Bone marrow (tissue), 2 donors: ENCODE measurements around the gene KPNA3.
A peak's percentile ranks its signal among the peaks of the same experiment; 100 is the strongest.
"Not testable (repeated sequence)": the region's sequence is repeated elsewhere in the genome, so short reads cannot be mapped to it uniquely, and the experiment has no call there.

Experiments used
- DNase-seq, 2 donors: peaks; one replicate each; lab custom pipeline; 2025; lab: John Stamatoyannopoulos, UW

The KPNA3 gene

GRCh38 chr13:49807681-49808080 is 15.2 kb upstream of the KPNA3 start:
- DNase-seq, result no peak

DNA sequence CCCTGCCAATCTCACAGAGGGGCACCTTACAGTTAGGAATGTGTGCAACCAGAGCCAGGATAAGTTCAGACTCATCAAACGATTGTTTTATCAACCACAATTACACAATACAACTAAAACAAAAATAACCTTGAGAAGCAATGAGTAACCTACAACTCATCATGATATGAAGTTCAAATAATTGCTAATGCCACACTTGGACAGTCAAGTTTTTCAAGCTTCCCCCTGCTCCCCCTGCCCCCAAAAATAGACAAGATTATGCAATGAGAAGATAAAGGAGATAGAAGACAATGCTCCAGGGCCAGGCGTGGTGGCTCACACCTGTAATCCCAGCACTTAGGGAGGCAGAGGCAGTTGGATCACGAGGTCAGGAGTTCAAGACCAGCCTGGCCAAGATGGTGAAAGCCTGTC is 13.6 kb upstream of the KPNA3 start:
- no peak for DNase-seq

DNA sequence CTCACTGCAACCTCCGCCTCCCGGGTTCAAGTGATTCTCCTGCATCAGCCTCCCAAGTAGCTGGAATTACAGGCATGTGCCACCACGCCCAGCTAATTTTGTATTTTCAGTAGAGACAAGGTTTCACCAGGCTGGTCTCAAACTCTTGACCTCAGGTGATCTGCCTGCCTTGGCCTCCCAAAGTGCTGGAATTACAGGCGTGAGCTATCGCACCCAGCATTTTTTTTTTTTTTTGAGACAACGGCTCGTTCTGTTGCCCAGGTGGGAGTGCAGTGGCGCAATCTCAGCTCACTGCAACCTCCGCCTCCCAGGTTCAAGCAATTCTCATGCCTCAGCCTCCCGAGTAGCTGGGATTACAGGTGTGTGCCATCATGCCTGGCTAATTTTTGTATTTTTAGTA is 10.6 kb upstream of the KPNA3 start:
- not testable (repeated sequence) for DNase-seq

- DNase-seq, result no peak
Measured at GRCh38 chr13:49802426-49802825, 9.9 kb upstream of the KPNA3 start.

DNA sequence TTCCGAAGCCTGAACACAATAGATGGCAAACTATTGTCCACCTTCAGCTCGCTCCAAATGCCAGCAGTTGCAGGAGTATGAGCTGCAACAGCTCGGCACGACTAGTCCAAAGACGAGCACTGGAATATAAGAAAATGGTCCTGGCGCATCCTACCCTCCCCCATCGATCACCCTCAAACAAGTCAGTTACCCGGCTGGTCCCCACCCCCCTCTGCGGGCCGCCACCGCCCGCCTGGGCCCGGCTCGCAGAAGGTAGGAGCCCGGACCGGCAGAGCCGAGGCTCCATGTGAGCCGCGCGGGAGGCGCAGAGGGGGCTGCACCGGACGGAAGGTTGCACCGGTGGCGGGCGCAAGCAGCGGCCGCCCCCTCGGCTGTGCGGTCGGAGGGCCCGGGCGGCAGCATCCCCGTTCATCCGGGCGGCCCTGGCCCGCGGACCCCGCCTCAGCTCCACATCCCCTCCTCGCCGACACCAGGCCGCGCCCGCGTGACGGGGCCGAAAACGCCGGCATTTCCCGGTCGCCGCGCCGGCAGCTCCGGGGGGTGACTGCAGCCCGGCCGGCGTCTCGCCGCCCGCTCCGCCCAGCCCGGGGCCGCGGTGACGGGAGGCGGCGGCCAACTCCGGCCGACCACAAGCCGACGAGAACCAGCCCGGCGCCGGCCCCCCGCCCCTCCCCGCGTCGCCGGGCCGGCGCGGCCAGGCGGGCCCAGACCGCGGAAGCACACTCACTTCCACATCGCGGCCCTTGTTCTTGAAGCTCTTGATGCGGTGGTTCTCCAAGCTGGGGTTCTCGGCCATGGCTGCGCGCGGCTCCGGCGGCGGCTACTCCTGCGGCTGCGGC is 552 bp downstream of the KPNA3 start:
- peak in 1 of 2 donors; percentile 54 for DNase-seq

DNA sequence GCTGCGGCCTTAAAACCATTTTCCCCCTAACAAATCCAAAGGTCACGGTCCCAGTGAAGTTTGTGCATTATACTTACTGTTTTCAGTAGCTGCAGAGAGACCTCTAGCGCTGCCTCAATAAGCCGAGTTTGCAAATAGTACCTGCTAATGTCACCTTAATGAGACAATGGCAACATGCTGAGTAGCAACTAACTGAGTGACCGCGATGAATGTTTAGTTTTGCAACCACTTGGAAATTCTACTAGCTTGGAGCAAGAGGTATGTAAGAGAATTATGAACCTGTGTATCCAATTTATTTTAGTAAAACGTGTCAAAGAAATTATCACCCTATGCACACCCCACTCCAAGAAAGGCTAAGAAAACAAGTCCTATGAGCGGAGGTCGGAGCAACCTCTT is 1.2 kb downstream of the KPNA3 start:
- no peak for DNase-seq

DNA sequence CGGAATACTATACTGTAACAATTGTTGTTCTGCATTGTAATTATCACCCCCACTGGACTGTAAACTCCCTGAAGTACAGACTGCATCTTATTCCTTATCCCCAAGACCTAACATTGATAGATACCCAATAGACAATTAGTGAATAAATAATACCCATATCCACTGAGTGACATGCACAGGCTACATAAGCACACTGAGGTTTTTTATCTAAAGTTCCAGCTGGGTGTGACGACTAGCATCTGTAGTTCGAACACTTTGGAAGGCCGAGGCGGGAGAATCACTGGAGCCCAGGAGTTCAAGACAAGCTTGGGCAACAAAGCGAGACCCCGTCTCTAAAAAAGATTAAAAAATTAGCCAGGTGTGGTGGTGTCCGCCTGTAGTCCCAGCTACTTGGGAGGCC is 2.5 kb downstream of the KPNA3 start:
- no peak for DNase-seq

DNA sequence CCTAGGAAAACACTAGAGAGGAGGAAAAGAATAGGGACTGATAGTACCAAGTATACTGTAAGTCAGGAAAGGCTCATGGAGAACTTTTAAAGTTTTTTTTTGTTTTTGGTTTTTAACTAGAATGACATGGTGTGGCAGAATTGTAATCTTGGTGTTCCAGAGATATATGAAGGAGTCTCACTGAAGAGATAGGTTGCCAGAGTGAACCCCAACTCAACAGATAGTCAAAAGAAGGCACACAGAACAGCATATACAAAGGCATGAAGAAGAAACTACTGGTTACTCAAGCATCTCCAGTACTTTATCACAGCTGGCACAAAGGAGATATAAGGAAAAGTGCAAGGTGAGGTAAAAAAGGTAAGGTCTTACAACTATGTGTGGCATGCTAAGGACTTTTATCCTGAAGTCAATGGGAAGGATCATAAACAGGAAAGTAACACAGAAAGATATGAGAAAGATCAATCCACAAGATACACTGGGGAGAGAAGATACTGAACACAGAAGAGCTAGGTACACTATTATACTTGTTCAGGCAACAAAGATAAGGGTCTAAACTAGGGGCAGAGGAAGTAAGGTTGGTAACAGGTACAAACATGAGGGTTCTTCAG is 6.0 kb downstream of the KPNA3 start:
- no peak for DNase-seq

- DNase-seq, result no peak
Measured at GRCh38 chr13:49784886-49785570, 7.5 kb downstream of the KPNA3 start.

- DNase-seq, result no peak
Measured at GRCh38 chr13:49783865-49784264, 8.6 kb downstream of the KPNA3 start.

DNA sequence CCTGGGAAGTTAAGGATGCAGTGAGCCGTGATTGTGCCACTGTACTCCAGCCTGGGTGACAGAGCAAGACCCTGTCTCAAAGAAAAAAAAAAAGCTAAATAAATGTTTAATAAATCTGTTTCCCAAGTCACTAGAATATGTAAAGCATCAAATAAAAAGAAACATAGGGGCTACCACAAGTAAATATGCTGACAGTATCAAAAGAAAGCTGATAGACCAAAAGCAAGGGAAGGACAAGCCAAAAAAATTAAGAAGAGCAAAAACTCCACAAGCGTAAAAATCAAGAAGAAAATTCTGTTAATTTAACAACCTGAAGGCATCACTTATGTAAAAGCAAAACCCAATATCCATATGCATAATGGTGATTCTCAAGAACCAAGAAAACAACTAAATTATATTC is 9.7 kb downstream of the KPNA3 start:
- no peak for DNase-seq

- no peak for DNase-seq
Measured at GRCh38 chr13:49781806-49782205, 10.7 kb downstream of the KPNA3 start.

GRCh38 chr13:49779721-49780120 is 12.8 kb downstream of the KPNA3 start:
- no peak for DNase-seq

DNA sequence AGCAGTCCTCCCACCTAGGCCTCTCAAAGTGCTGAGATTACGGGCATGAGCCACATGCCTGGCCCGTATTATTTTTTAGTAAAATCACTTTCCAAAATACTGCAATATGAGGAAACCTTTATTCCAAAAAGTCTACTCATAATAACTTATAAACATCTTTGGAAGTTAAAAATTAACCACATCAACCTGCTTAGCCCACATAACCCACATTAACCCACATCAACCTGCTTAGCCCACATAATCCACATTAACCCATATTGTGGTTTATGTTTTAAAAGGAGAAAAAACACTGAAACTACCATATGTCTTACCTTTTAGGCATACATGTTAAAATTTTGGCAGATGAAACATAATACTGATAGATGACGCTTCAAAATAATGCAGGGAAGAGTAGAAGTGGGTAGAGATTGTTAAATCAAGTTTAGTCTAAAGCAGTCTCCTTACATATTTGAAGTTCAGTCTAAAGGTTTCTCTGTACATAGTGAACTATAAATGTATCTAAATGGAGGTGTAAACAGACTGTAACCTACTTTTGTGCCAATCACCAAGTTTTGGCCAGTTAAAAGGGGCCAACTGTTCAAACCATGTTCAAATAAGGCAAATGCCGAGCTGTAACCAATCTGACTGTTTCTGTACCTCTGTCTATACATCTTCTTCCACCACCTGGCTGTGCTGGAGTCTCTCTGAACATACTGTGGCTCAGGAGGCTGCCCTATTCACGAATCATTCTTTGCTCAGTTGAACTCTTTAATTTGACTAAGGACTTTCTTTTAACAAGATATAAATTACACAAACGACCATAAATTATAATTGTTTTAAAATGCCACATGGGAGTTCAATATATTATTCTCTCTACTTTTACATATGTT is 14.5 kb downstream of the KPNA3 start:
- no peak for DNase-seq

DNA sequence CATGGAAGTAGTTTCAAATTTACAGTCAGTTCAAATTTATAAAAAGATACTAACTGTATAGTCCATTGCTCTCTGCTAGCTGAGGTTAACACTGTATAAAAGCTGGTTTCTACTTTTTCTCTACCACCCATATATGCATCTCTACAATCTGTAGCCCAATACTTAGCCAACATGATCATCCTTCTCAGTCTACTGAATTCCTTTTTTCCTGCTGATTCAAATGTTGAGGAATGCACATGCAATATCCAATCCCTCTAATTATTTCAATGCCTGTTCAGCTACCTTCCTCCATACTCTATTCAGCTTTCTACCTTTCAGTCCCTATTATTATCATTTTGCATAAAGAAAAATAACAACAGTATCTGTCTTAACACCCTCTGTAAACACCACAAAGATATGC is 15.6 kb downstream of the KPNA3 start:
- DNase-seq, result no peak

GRCh38 chr13:49774376-49775005 is 18.0 kb downstream of the KPNA3 start:
- DNase-seq, result no peak

DNA sequence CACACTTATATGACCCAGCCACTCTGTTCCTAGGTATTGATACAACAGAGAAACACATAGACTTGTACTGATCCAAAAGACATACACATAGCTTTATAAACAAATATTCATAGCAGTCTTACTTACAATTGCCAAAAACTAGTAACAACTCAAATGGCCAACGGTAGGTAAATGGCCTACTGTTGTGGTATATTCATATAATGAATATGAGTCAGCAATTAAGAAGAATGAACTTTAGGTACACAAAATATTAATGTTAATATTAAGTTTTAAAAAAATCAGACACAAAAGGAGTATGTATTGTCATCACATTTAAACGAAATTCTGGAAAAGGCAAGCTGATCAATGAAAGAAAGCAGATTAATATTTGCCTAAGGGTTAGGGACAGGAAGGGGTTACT is 19.7 kb downstream of the KPNA3 start:
- no peak for DNase-seq

GRCh38 chr13:49761811-49762210 is 30.7 kb downstream of the KPNA3 start:
- DNase-seq, result not testable (repeated sequence)

GRCh38 chr13:49760558-49760957 is 31.9 kb downstream of the KPNA3 start:
- no peak for DNase-seq

- no peak for DNase-seq
Measured at GRCh38 chr13:49759503-49759902, 33.0 kb downstream of the KPNA3 start.

DNA sequence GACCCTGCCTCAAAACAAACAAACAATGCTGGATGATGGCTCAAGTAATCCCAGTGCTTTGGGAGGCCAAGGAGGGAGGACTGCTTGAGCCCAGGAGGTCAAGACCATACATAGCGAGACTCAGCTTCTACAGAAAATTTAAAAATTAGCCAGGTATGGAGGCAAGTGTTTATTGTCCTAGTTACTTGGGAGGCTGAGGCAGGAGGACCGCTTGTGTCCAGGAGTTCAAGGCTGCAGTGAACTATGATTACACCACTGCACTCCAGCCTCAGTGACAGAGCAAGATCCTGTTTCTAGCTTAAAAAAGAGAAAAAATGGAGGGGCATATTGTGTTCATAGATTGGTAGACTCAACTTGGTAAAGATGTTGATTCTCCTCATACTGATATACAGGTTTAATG is 36.2 kb downstream of the KPNA3 start:
- DNase-seq, result no peak

DNA sequence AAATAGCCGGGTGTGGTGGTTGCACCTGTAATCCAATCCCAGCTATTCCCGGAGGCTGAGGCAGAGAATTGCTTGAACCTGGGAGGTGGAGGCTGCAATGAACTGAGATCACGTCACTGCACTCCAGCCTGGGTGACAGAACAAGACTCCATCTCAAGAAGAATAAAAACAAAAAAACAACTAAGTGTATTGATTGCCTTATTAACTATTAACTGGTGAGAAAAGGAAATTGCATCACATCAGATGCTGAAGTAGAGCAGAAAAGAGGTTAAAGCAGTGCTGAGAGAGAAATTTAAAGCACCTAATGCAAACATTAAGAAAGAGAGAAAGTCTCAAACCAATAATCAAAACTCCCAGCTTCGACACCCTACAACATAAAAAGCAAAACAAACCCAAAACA is 38.3 kb downstream of the KPNA3 start:
- no peak for DNase-seq
